Retinal pigment epithelial cell (primary cell): Measurements from ENCODE around the gene PDE10A.
"Not testable (repeated sequence)": the region's sequence is repeated elsewhere in the genome, so short reads cannot be mapped to it uniquely, and the experiment has no call there.

Source experiments
- DNase-seq: peaks from one replicate; pipeline ENCODE4 v3.0.0-alpha.2; 2010; ENCODE audit warnings: low read depth
- H3K4me3 ChIP-seq: 2 replicates; pipeline ENCODE4 v1.5.1; 2011; ENCODE audit warnings: mild to moderate bottlenecking, low read length, control low read depth, moderate library complexity
- CTCF ChIP-seq: conservative IDR thresholded peaks from 2 replicates; pipeline ENCODE4 v1.5.1; 2011; ENCODE audit warnings: low read depth, low read length, control low read depth, inconsistent platforms

The PDE10A gene

GRCh38 chr6:165615636-165616035, 47.4 kb downstream of the PDE10A start:
- H3K4me3 ChIP-seq = no peak overlapping the region
- no peak for TF ChIP-seq CTCF

GRCh38 chr6:165611294-165611693, 51.7 kb downstream of the PDE10A start:
- no peak for DNase-seq
- no peak for TF ChIP-seq CTCF
- no peak overlapping the region for H3K4me3 ChIP-seq

More at GRCh38 chr6:165615636-165616035, 47.4 kb downstream of the PDE10A start:
- DNase-seq = no peak

- H3K4me3 ChIP-seq, DNase-seq: not testable (repeated sequence)
Observed at GRCh38 chr6:165608577-165608976, 54.5 kb downstream of the PDE10A start.

GRCh38 chr6:165606740-165607008, 56.4 kb downstream of the PDE10A start:
- H3K4me3 ChIP-seq = no peak overlapping the region
- DNase-seq = no peak
- TF ChIP-seq CTCF = no peak

GRCh38 chr6:165605901-165606739, 56.9 kb downstream of the PDE10A start:
- no peak for DNase-seq
- H3K4me3 ChIP-seq = no peak overlapping the region
- TF ChIP-seq CTCF = no peak

GRCh38 chr6:165605182-165605875, 57.7 kb downstream of the PDE10A start:
- no peak for DNase-seq
- no peak for TF ChIP-seq CTCF
- no peak overlapping the region for H3K4me3 ChIP-seq

GRCh38 chr6:165602291-165602690, 60.8 kb downstream of the PDE10A start:
- H3K4me3 ChIP-seq = no peak overlapping the region
- DNase-seq = no peak
- TF ChIP-seq CTCF = no peak
